Breast epithelium (tissue), 3 donors: ENCODE measurements around the gene ALKBH8.
"Not testable (repeated sequence)": the region's sequence is repeated elsewhere in the genome, so short reads cannot be mapped to it uniquely, and the experiment has no call there.

ENCODE experiments used
- CTCF ChIP-seq, 3 donors: fragments of 450-650 bp; IDR thresholded peaks; one replicate each; pipeline ENCODE4 v1.5.1; 2016 to 2017; ENCODE audit warnings: antibody characterized with exemption in 3 of 3, mild to moderate bottlenecking in 3 of 3, moderate library complexity in 3 of 3
- POLR2A ChIP-seq: fragments of 450-650 bp; IDR thresholded peaks from one replicate; pipeline ENCODE4 v1.6.1; 2016; ENCODE audit warnings: antibody characterized with exemption, mild to moderate bottlenecking, moderate library complexity

- TF ChIP-seq CTCF (IDR thresholded peaks at IDR 0.05); POLR2A: not testable (repeated sequence)
Measured at GRCh38 chr11:107565955-107566501, 493 bp upstream of the ALKBH8 start.
